ENCODE results near the gene TP53BP1.

TP53BP1 gene

GRCh38 chr15:43360821-43361220, 132.1 kb downstream of the TP53BP1 start:
- in situ Hi-C loops (cut with MboI; ENCODE audit: low sequenced_read_pairs, unreplicated experiment): no loop called here
- TF ChIP-seq CTCF (IDR thresholded peaks at IDR 0.05; ENCODE audit: borderline replicate concordance, control extremely low read depth, extremely low read depth, insufficient read depth, missing control alignments): no peak
- DNase-seq (ENCODE audit: low spot score): no peak
